ENCODE results near the gene SDHAF1. TPM values are rescaled to one million over a fixed set of nuclear protein-coding genes. Genes with fewer than 3 reads are reported as not detected.

The SDHAF1 gene
- total and polyA plus RNA-seq, 2 experiments from 2014 or later = 28.6 to 36.5 TPM

- Histone ChIP-seq H4K20me1 (ENCODE audit: insufficient read depth, poor library complexity, severe bottlenecking) (no peaks in the 10 kb centered on the region), H3K4me2 (no peak overlapping the region), H3K9me2 (replicated peaks; ENCODE audit: insufficient read depth) (no peaks in the 10 kb centered on the region), H3K4me3 (no peak overlapping the region), H2AFZ (no peak overlapping the region), H3K27ac (no peak overlapping the region), H3K27me3 (peaks cover 44% of the 10 kb centered on the region), H3K4me1 (ENCODE audit: insufficient read depth) (no peaks in the 10 kb centered on the region), H3K79me2 (no peaks in the 10 kb centered on the region), H3K36me3 (replicated peaks; ENCODE audit: insufficient read depth, low read depth) (no peaks in the 10 kb centered on the region), H3K9me3 (ENCODE audit: low read depth) (no peaks in the 10 kb centered on the region)
- TF ChIP-seq CTCF (IDR thresholded peaks at IDR 0.05; ENCODE audit: poor library complexity) (no peak), EZH2phosphoT487 (IDR thresholded peaks at IDR 0.05; ENCODE audit: low read depth, severe bottlenecking, unreplicated experiment) (no peak), EZH2 (IDR thresholded peaks at IDR 0.05; ENCODE audit: borderline replicate concordance) (no peak)
- 67% methylated on average over 20 of the region's 20 CpGs for WGBS (ENCODE audit: low lambda C conversion rate, missing lambda C conversion rate)
- no peak for DNase-seq (ENCODE audit: low spot score)
These were observed 35.0 kb upstream of the SDHAF1 start for GRCh38 chr19:35959968-35960320.

- TF ChIP-seq CTCF (IDR thresholded peaks at IDR 0.05; ENCODE audit: poor library complexity) = no peak
- no peak for TF ChIP-seq EZH2 (IDR thresholded peaks at IDR 0.05; ENCODE audit: borderline replicate concordance)
- TF ChIP-seq EZH2phosphoT487 (IDR thresholded peaks at IDR 0.05; ENCODE audit: low read depth, severe bottlenecking, unreplicated experiment) = no peak
- H3K9me3 ChIP-seq (ENCODE audit: low read depth) = no peaks in the 10 kb centered on the region
- 89% methylated on average over 7 of the region's 7 CpGs for WGBS (ENCODE audit: low lambda C conversion rate, missing lambda C conversion rate)
- H4K20me1 ChIP-seq (ENCODE audit: insufficient read depth, poor library complexity, severe bottlenecking) = no peaks in the 10 kb centered on the region
- H3K27me3 ChIP-seq = peaks cover 44% of the 10 kb centered on the region
- no peak overlapping the region for H3K27ac ChIP-seq
- H3K79me2 ChIP-seq = no peaks in the 10 kb centered on the region
- no peaks in the 10 kb centered on the region for H3K4me1 ChIP-seq (ENCODE audit: insufficient read depth)
- no peak overlapping the region for H2AFZ ChIP-seq
- no peaks in the 10 kb centered on the region for H3K36me3 ChIP-seq (replicated peaks; ENCODE audit: insufficient read depth, low read depth)
- no peak overlapping the region for H3K4me3 ChIP-seq
- DNase-seq (ENCODE audit: low spot score) = no peak
- H3K9me2 ChIP-seq (replicated peaks; ENCODE audit: insufficient read depth) = no peaks in the 10 kb centered on the region
- no peak overlapping the region for H3K4me2 ChIP-seq
These were observed 34.5 kb upstream of the SDHAF1 start for GRCh38 chr19:35960432-35960972.

- H3K9me2 ChIP-seq (replicated peaks; ENCODE audit: insufficient read depth) = no peaks in the 10 kb centered on the region
- no peak overlapping the region for H3K27ac ChIP-seq
- H3K9me3 ChIP-seq (ENCODE audit: low read depth) = no peaks in the 10 kb centered on the region
- H3K4me1 ChIP-seq (ENCODE audit: insufficient read depth) = no peaks in the 10 kb centered on the region
- H3K36me3 ChIP-seq (replicated peaks; ENCODE audit: insufficient read depth, low read depth) = no peaks in the 10 kb centered on the region
- 6% methylated on average over 9 of the region's 9 CpGs for WGBS (ENCODE audit: low lambda C conversion rate, missing lambda C conversion rate)
- TF ChIP-seq EZH2 (IDR thresholded peaks at IDR 0.05; ENCODE audit: borderline replicate concordance) (no peak), CTCF (IDR thresholded peaks at IDR 0.05; ENCODE audit: poor library complexity) (no peak), EZH2phosphoT487 (IDR thresholded peaks at IDR 0.05; ENCODE audit: low read depth, severe bottlenecking, unreplicated experiment) (no peak)
- DNase-seq (ENCODE audit: low spot score) = peak; percentile 86
- no peak overlapping the region for H3K4me2 ChIP-seq
- H2AFZ ChIP-seq = no peak overlapping the region
- no peak overlapping the region for H3K4me3 ChIP-seq
- no peaks in the 10 kb centered on the region for H3K79me2 ChIP-seq
- H3K27me3 ChIP-seq = peaks cover 29% of the 10 kb centered on the region
- no peaks in the 10 kb centered on the region for H4K20me1 ChIP-seq (ENCODE audit: insufficient read depth, poor library complexity, severe bottlenecking)
These were observed 31.5 kb upstream of the SDHAF1 start for GRCh38 chr19:35963514-35963913.

GRCh38 chr19:35966771-35967170, 28.2 kb upstream of the SDHAF1 start:
- no peaks in the 10 kb centered on the region for H3K9me3 ChIP-seq (ENCODE audit: low read depth)
- H3K79me2 ChIP-seq = no peaks in the 10 kb centered on the region
- no peak for DNase-seq (ENCODE audit: low spot score)
- no peaks in the 10 kb centered on the region for H3K4me1 ChIP-seq (ENCODE audit: insufficient read depth)
- H3K36me3 ChIP-seq (replicated peaks; ENCODE audit: insufficient read depth, low read depth) = no peaks in the 10 kb centered on the region
- WGBS (ENCODE audit: low lambda C conversion rate, missing lambda C conversion rate) = 87% methylated on average over 3 of the region's 3 CpGs
- H3K27me3 ChIP-seq = no peaks in the 10 kb centered on the region
- TF ChIP-seq EZH2 (IDR thresholded peaks at IDR 0.05; ENCODE audit: borderline replicate concordance) = no peak
- no peak for TF ChIP-seq EZH2phosphoT487 (IDR thresholded peaks at IDR 0.05; ENCODE audit: low read depth, severe bottlenecking, unreplicated experiment)
- no peak for TF ChIP-seq CTCF (IDR thresholded peaks at IDR 0.05; ENCODE audit: poor library complexity)
- H3K4me3 ChIP-seq = no peak overlapping the region
- H4K20me1 ChIP-seq (ENCODE audit: insufficient read depth, poor library complexity, severe bottlenecking) = no peaks in the 10 kb centered on the region
- no peaks in the 10 kb centered on the region for H3K9me2 ChIP-seq (replicated peaks; ENCODE audit: insufficient read depth)
- H3K27ac ChIP-seq = no peak overlapping the region
- no peak overlapping the region for H3K4me2 ChIP-seq
- H2AFZ ChIP-seq = no peak overlapping the region
